ENCODE results near the gene KCTD14. TPM values are rescaled to one million over a fixed set of nuclear protein-coding genes. Genes with fewer than 3 reads are reported as not detected.

KCTD14 gene
- total and polyA plus RNA-seq, 9 of the 15 experiments (the other 6 are each of a cell fraction or from before 2014, with no cell fraction given) = 0.04 to 0.30 (median 0.11) TPM; not detected in 2

DNA sequence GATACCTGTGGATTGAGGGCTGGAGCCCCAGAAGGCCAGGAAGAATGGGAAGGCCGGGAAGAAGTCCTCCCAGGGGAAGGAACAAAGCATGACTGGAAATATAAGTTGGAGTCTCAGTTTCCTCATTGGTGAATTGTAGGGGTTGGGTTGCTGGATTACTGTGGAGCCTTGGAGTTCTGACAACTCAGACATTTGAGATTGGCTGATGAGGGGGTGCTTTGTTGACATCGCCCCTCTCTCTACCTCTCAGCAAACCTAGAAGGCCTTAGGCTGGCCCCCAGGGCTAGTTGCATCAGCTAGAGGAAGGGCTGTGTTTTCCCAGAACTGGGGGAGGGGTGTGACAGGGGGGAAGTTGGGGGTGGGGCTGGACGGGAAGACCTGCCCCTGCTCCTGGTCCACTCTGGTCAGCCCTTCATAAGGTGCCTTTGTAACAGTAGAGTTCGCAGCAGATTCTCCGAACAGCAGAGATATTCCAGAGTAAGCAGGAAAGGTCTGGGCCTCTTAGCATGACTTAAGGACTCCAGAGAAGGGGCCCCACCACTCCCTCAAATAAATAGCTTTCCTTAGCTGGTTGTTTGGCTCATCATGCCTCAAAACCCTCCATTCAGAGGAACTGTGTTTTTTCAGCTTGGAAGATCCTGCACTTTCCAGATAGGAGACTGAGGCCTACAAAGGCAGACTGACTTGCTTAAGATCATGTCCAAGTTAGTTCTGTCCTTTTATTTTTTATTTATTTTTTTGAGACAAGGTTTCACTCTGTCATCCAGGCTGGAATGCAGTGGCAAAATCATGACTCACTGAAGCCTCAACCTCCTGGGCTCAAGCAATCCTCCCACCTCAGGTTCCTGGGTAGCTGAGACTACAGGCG lies 28.1 kb upstream of the KCTD14 start (continued):
- TF ChIP-seq ZNF644 (tag; IDR thresholded peaks at IDR 0.05; ENCODE audit: low read depth) (peak; percentile 22; the same call in 1 of the 2 replicates), LARP7 (IDR thresholded peaks at IDR 0.05) (no peak), GTF2E2 (tag; IDR thresholded peaks at IDR 0.05) (0 out of 2 replicates have a peak, but pooled peaks have one; percentile 31), HMG20A (CRISPR knock-in tag; conservative IDR thresholded peaks at IDR 0.05) (no peak), XRCC4 (IDR thresholded peaks at IDR 0.05; ENCODE audit: extremely low read depth, insufficient read depth, insufficient read length) (no peak), MEF2D (tag; conservative IDR thresholded peaks at IDR 0.05; ENCODE audit: low read depth) (no peak), NR2C1 (IDR thresholded peaks at IDR 0.05) (no peak), NR2C1 (tag; IDR thresholded peaks at IDR 0.05) (no peak), IRF9 (tag; IDR thresholded peaks at IDR 0.05) (no peak), ZNF561 (CRISPR knock-in tag; conservative IDR thresholded peaks at IDR 0.05) (no peak), CEBPB (tag; IDR thresholded peaks at IDR 0.05) (peak; percentile 43; the same call in 1 of the 2 replicates), STAG1 (CRISPR knock-in tag; IDR thresholded peaks at IDR 0.05; ENCODE audit: borderline replicate concordance) (no peak)
